SK-N-MC (cell line): Measurements from ENCODE around the gene EMX2.

Experiments used
- DNase-seq: peaks from one replicate; pipeline ENCODE4 v3.0.0-alpha.2; 2011; ENCODE audit warnings: low read depth, low spot score
- H3K27ac ChIP-seq: fragments of 200-600 bp; sonication (generic); 2 replicates; pipeline ENCODE4 v1.5.1; 2016; ENCODE audit warnings: mixed run types
- H3K36me3 ChIP-seq: fragments of 200-600 bp; sonication (generic); 2 replicates; pipeline ENCODE4 v1.6.1; 2017; ENCODE audit warnings: antibody characterized with exemption, low read length, mixed read lengths; ENCODE audit not compliant: insufficient read depth
- H3K4me3 ChIP-seq: fragments of 200-600 bp; sonication (generic); 2 replicates; pipeline ENCODE4 v1.5.1; 2016
- H3K9ac ChIP-seq: fragments of 200-600 bp; sonication (generic); 2 replicates; pipeline ENCODE4 v1.8.0; 2017; ENCODE audit warnings: mixed run types, mixed read lengths; ENCODE audit not compliant: insufficient read length
- H3K9me3 ChIP-seq: fragments of 200-600 bp; sonication (generic); 2 replicates; pipeline ENCODE4 v1.6.1; 2017; ENCODE audit warnings: low read depth, mild to moderate bottlenecking, antibody characterized with exemption, low read length, moderate library complexity, mixed read lengths
- EZH2 ChIP-seq: fragments of 200-600 bp; sonication (generic); IDR thresholded peaks from one replicate; pipeline ENCODE4 v1.6.1; 2017; ENCODE audit warnings: antibody characterized with exemption
- FOXP2 ChIP-seq: optimal IDR thresholded peaks from 2 replicates; pipeline ENCODE3; 2011; ENCODE audit warnings: mild to moderate bottlenecking, moderate library complexity; ENCODE audit not compliant: insufficient read depth; ENCODE audit errors: extremely low read length, control extremely low read depth
- POLR2AphosphoS5 ChIP-seq: IDR thresholded peaks from 2 replicates; pipeline ENCODE4 v1.6.1; 2012; ENCODE audit warnings: mild to moderate bottlenecking, low read depth, low read length, borderline replicate concordance

The EMX2 gene

GRCh38 chr10:117545141-117546019, 2.8 kb downstream of the EMX2 start:
- Histone ChIP-seq H3K27ac (no peak overlapping the region), H3K36me3 (no peaks in the 10 kb centered on the region), H3K9me3 (no peaks in the 10 kb centered on the region), H3K4me3 (peak overlapping the region; percentile 81), H3K9ac (no peak overlapping the region)
- DNase-seq = no peak
- no peak for TF ChIP-seq FOXP2
- no peak for TF ChIP-seq EZH2
- no peak for TF ChIP-seq POLR2AphosphoS5

- no peaks in the 10 kb centered on the region for H3K36me3 ChIP-seq
- no peaks in the 10 kb centered on the region for H3K9me3 ChIP-seq
- no peak overlapping the region for H3K9ac ChIP-seq
- H3K4me3 ChIP-seq = no peak overlapping the region
- TF ChIP-seq EZH2 (no peak), FOXP2 (no peak), POLR2AphosphoS5 (no peak)
- no peak for DNase-seq
- no peak overlapping the region for H3K27ac ChIP-seq
These were observed 3.6 kb downstream of the EMX2 start for GRCh38 chr10:117546020-117546580.

GRCh38 chr10:117546581-117547015, 4.1 kb downstream of the EMX2 start:
- no peak for DNase-seq
- Histone ChIP-seq H3K36me3 (no peaks in the 10 kb centered on the region), H3K9ac (no peak overlapping the region), H3K4me3 (no peak overlapping the region), H3K27ac (no peak overlapping the region), H3K9me3 (no peaks in the 10 kb centered on the region)
- TF ChIP-seq EZH2 = no peak
- TF ChIP-seq POLR2AphosphoS5 = no peak
- no peak for TF ChIP-seq FOXP2

- no peak for DNase-seq
- no peak overlapping the region for H3K4me3 ChIP-seq
- no peaks in the 10 kb centered on the region for H3K36me3 ChIP-seq
- H3K9ac ChIP-seq = no peak overlapping the region
- no peaks in the 10 kb centered on the region for H3K9me3 ChIP-seq
- TF ChIP-seq EZH2 (no peak), POLR2AphosphoS5 (no peak), FOXP2 (no peak)
- no peak overlapping the region for H3K27ac ChIP-seq
These were observed 4.6 kb downstream of the EMX2 start for GRCh38 chr10:117547016-117547715.

- no peaks in the 10 kb centered on the region for H3K9me3 ChIP-seq
- no peak overlapping the region for H3K4me3 ChIP-seq
- no peaks in the 10 kb centered on the region for H3K36me3 ChIP-seq
- H3K9ac ChIP-seq = no peak overlapping the region
- no peak overlapping the region for H3K27ac ChIP-seq
- no peak for DNase-seq
- TF ChIP-seq POLR2AphosphoS5 (no peak), FOXP2 (no peak), EZH2 (no peak)
These were observed 5.4 kb downstream of the EMX2 start for GRCh38 chr10:117547716-117548668.

GRCh38 chr10:117549100-117549585, 6.6 kb downstream of the EMX2 start:
- TF ChIP-seq EZH2 = no peak
- TF ChIP-seq POLR2AphosphoS5 = no peak
- TF ChIP-seq FOXP2 = no peak
- H3K9me3 ChIP-seq = no peaks in the 10 kb centered on the region
- H3K27ac ChIP-seq = no peak overlapping the region
- H3K4me3 ChIP-seq = no peak overlapping the region
- no peaks in the 10 kb centered on the region for H3K36me3 ChIP-seq
- DNase-seq = no peak
- H3K9ac ChIP-seq = no peak overlapping the region

- Histone ChIP-seq H3K4me3 (no peak overlapping the region), H3K36me3 (no peaks in the 10 kb centered on the region), H3K9me3 (no peaks in the 10 kb centered on the region), H3K27ac (no peak overlapping the region), H3K9ac (no peak overlapping the region)
- DNase-seq = no peak
- TF ChIP-seq FOXP2 (no peak), POLR2AphosphoS5 (no peak), EZH2 (no peak)
These were observed 7.5 kb downstream of the EMX2 start for GRCh38 chr10:117550076-117550475.
